Spleen (tissue), 11 donors: ENCODE results near the gene SETD1B. TPM values are rescaled to one million over a fixed set of nuclear protein-coding genes. Genes with fewer than 3 reads are reported as not detected.

ENCODE experiments used
- DNase-seq: peaks from one replicate; pipeline ENCODE4 v3.0.0-alpha.2; 2020
- H3K27ac ChIP-seq, 8 donors: fragments of 200-600 bp; sonication (generic) in 7 of 8; 1 replicate in 4 of 8; 2 replicates in 4 of 8; pipeline versions ENCODE4 v1.5.0 to v1.8.0; 2016 to 2021; ENCODE audit warnings: inconsistent platforms in 4 of 8, mild to moderate bottlenecking in 4 of 8, moderate library complexity in 1 of 8
- H3K27me3 ChIP-seq, 7 donors: fragments of 200-600 bp; sonication (generic) in 6 of 7; replicated peaks in 1 of 7; 1 replicate in 4 of 7; 2 replicates in 3 of 7; pipeline versions ENCODE4 v1.5.0 to v1.8.0; 2016 to 2021; ENCODE audit warnings: inconsistent platforms in 3 of 7, mild to moderate bottlenecking in 1 of 7
- H3K36me3 ChIP-seq, 6 donors: fragments of 200-600 bp; sonication (generic) in 5 of 6; 1 replicate in 4 of 6; 2 replicates in 2 of 6; pipeline versions ENCODE4 v1.5.0 to v1.8.0; 2016 to 2021; ENCODE audit warnings: inconsistent platforms in 2 of 6
- H3K4me1 ChIP-seq, 6 donors: fragments of 200-600 bp; sonication (generic) in 5 of 6; 1 replicate in 3 of 6; 2 replicates in 3 of 6; pipeline versions ENCODE4 v1.5.0 to v1.8.0; 2016 to 2021; ENCODE audit warnings: inconsistent platforms in 3 of 6
- H3K4me3 ChIP-seq, 8 donors: fragments of 200-600 bp; sonication (generic) in 7 of 8; 1 replicate in 4 of 8; 2 replicates in 4 of 8; pipeline versions ENCODE4 v1.5.0 to v1.8.0; 2016 to 2021; ENCODE audit warnings: inconsistent platforms in 4 of 8, mild to moderate bottlenecking in 4 of 8, moderate library complexity in 2 of 8
- H3K9me3 ChIP-seq, 8 donors: fragments of 200-600 bp; sonication (generic) in 7 of 8; 1 replicate in 4 of 8; 2 replicates in 4 of 8; pipeline versions ENCODE4 v1.5.0 to v1.8.0; 2016 to 2021; ENCODE audit warnings: inconsistent platforms in 4 of 8
- CTCF ChIP-seq, 11 experiments: fragments of 200-600 bp in 7 of 11; fragments of 450-650 bp in 4 of 11; sonication (generic) in 4 of 11; IDR thresholded peaks in 8 of 11; conservative IDR thresholded peaks in 3 of 11; 1 replicate in 7 of 11; 2 replicates in 4 of 11; pipeline versions ENCODE4 v1.4.0 to v1.8.0; 2016 to 2021; ENCODE audit warnings: antibody characterized with exemption in 11 of 11, inconsistent platforms in 4 of 11, mild to moderate bottlenecking in 1 of 11
- POLR2A ChIP-seq, 3 donors: fragments of 450-650 bp; IDR thresholded peaks; one replicate each; pipeline ENCODE4 v1.5.1; 2017; ENCODE audit warnings: antibody characterized with exemption in 3 of 3, mild to moderate bottlenecking in 1 of 3
- POLR2AphosphoS5 ChIP-seq, 3 donors: sonication (generic); formaldehyde crosslinking; IDR thresholded peaks; one replicate each; pipeline ENCODE4 v1.5.1; 2017; ENCODE audit warnings: antibody characterized with exemption in 3 of 3
- WGBS, 5 donors: extraction: QIAGEN DNeasy Blood & Tissue Kit in 3 of 5; methylation state at CpG; one replicate each; pipeline versions ENCODE4 v1.1.5 to v1.1.7; 2013 to 2018; 5-methylcytosine and 5-hydroxymethylcytosine counted together
- intact Hi-C: fragments of 100-400 bp; cut with DNase I; formaldehyde crosslinking; loops from one replicate; pipeline ENCODE4 v1.15.0; 2023; ENCODE audit warnings: low total_unique reads
- polyA plus RNA-seq, 3 donors: library from polyadenylated mRNA; stranded (reverse); fragments of 200-250 nt; gene quantifications; one replicate each; pipeline ENCODE4 v1.2.1, GENCODE V29; 2013
- total RNA-seq, 7 donors: library from RNA; depleted of rRNA in 3 of 7; stranded (reverse); fragments of >200 nt in 3 of 7; fragmentation: NEBNext Ultra II Directional in 4 of 7; extraction: Animal tissue kit (Norgen Biotek cat#: 25700) in 4 of 7; gene quantifications; one replicate each; pipeline versions ENCODE4 v1.1.0 to v1.2.1, GENCODE V29; 2016 to 2021
- donor health status: healthy with polysubstance abuse.
- donor health status: DM: no; HTN: no; CAD: no; lungs with moderate emphysema.
- donor health status: DM: no; HTN: no; CAD: no.
- donor health status: Bipolar disorder and iron deficiency.
- donor health status: healthy.
- donor health status: DM: no; HTN: no; CAD: no.
- donor health status: DM: yes; HTN: yes; CAD: no.

Gene SETD1B
- total and polyA plus RNA-seq, 10 donors: 3.3 to 37.7 (median 22.1) TPM

GRCh38 chr12:121778567-121779421 lies 25.0 kb upstream of the SETD1B start:
- intact Hi-C loops: no loop called here
- peak in 1 of 3 donors; percentile 27 for TF ChIP-seq POLR2AphosphoS5 (IDR thresholded peaks at IDR 0.05)
- TF ChIP-seq CTCF (IDR thresholded peaks at IDR 0.05 in 8 of 11, conservative IDR thresholded peaks at IDR 0.05 in 3 of 11): no peak
- no peak for TF ChIP-seq POLR2A (IDR thresholded peaks at IDR 0.05)
- Histone ChIP-seq H3K4me3 (no peak overlapping the region), H3K36me3 (peaks cover 2 to 41% (median 30%) of the 10 kb centered on the region in 6 donors), H3K27me3 (no peaks in the 10 kb centered on the region), H3K9me3 (no peaks in the 10 kb centered on the region), H3K4me1 (peaks cover 25 to 76% (median 53%) of the 10 kb centered on the region in 6 donors), H3K27ac (peak overlapping the region in 2 of 8 donors; percentile 7 to 24)
- WGBS, 5 donors: 70 to 77% (median 74%) methylated on average over 16 to 17 of the region's 17 CpGs
- DNase-seq: no peak

DNA sequence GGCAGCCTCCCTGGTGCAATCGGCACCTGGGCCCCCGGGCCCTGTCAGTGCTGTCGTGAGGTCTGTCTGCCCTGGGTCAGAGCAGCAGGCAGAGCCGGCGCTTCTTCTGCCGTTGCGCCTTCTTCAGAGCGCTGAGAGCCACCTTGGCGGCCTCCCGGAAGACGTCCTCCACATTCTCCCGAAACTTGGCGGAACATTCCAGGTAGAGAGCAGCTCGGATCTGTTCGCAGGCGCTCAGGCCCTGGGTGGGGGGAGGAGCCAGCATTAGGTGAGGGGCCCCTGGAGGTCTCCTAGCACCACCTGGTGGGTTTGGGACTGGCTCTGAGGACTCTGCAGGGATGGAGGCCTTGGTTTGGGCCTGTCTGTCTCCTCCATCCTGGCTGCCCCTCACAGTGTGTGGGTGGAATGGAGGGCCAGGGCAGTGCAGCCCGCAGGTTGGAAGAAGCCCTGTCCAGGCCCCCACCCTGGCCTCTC lies 24.4 kb upstream of the SETD1B start:
- intact Hi-C loops: no loop called here
- H3K27me3 ChIP-seq: no peaks in the 10 kb centered on the region
- peaks cover 2 to 41% (median 30%) of the 10 kb centered on the region in 6 donors for H3K36me3 ChIP-seq
- peaks cover 30 to 82% (median 60%) of the 10 kb centered on the region in 6 donors for H3K4me1 ChIP-seq
- no peak overlapping the region for H3K4me3 ChIP-seq
- TF ChIP-seq CTCF (IDR thresholded peaks at IDR 0.05 in 8 of 11, conservative IDR thresholded peaks at IDR 0.05 in 3 of 11): no peak
- TF ChIP-seq POLR2AphosphoS5 (IDR thresholded peaks at IDR 0.05): no peak
- TF ChIP-seq POLR2A (IDR thresholded peaks at IDR 0.05): no peak
- H3K9me3 ChIP-seq: no peaks in the 10 kb centered on the region
- WGBS, 5 donors: 90 to 96% (median 94%) methylated on average over 1 to 17 of the region's 17 CpGs
- DNase-seq: no peak
- peak overlapping the region in 2 of 8 donors; percentile 16 to 24 for H3K27ac ChIP-seq

GRCh38 chr12:121780429-121780828 lies 23.4 kb upstream of the SETD1B start:
- Histone ChIP-seq H3K36me3 (peaks cover 2 to 41% (median 30%) of the 10 kb centered on the region in 6 donors), H3K9me3 (no peaks in the 10 kb centered on the region), H3K4me1 (peaks cover 40 to 89% (median 68%) of the 10 kb centered on the region in 6 donors), H3K4me3 (no peak overlapping the region), H3K27ac (peak overlapping the region in 1 of 8 donors; percentile 100), H3K27me3 (no peaks in the 10 kb centered on the region)
- intact Hi-C loops: no loop called here
- 86 to 96% (median 94%) methylated on average over 11 of the region's 11 CpGs for WGBS, 5 donors
- no peak for DNase-seq
- TF ChIP-seq CTCF (IDR thresholded peaks at IDR 0.05 in 8 of 11, conservative IDR thresholded peaks at IDR 0.05 in 3 of 11) (no peak), POLR2A (IDR thresholded peaks at IDR 0.05) (no peak)

GRCh38 chr12:121781484-121781997 lies 22.3 kb upstream of the SETD1B start:
- 38 to 55% (median 43%) methylated on average over 11 to 12 of the region's 12 CpGs for WGBS, 5 donors
- H3K36me3 ChIP-seq: peaks cover 2 to 50% (median 30%) of the 10 kb centered on the region in 6 donors
- H3K9me3 ChIP-seq: no peaks in the 10 kb centered on the region
- H3K27ac ChIP-seq: peak overlapping the region; percentile 4 to 100 (median 72)
- H3K4me1 ChIP-seq: peaks cover 41 to 89% (median 69%) of the 10 kb centered on the region in 6 donors
- H3K4me3 ChIP-seq: peak overlapping the region in 1 of 8 donors; percentile 27
- no peaks in the 10 kb centered on the region for H3K27me3 ChIP-seq
- TF ChIP-seq POLR2A (IDR thresholded peaks at IDR 0.05) (no peak), POLR2AphosphoS5 (IDR thresholded peaks at IDR 0.05) (no peak), CTCF (IDR thresholded peaks at IDR 0.05 in 8 of 11, conservative IDR thresholded peaks at IDR 0.05 in 3 of 11) (no peak)
- DNase-seq: no peak
- intact Hi-C loops: no loop called here
